GM19023 (cell line): ENCODE measurements around the gene TGFB1.
"Not testable (repeated sequence)": the region's sequence is repeated elsewhere in the genome, so short reads cannot be mapped to it uniquely, and the experiment has no call there.

Source experiments
- ATAC-seq: cut with Tn5 transposase; IDR thresholded peaks from one replicate; pipeline ENCODE4 v1.9.1; 2021; ENCODE audit warnings: mild to moderate bottlenecking, moderate library complexity; ENCODE audit not compliant: unreplicated experiment

The TGFB1 gene

DNA sequence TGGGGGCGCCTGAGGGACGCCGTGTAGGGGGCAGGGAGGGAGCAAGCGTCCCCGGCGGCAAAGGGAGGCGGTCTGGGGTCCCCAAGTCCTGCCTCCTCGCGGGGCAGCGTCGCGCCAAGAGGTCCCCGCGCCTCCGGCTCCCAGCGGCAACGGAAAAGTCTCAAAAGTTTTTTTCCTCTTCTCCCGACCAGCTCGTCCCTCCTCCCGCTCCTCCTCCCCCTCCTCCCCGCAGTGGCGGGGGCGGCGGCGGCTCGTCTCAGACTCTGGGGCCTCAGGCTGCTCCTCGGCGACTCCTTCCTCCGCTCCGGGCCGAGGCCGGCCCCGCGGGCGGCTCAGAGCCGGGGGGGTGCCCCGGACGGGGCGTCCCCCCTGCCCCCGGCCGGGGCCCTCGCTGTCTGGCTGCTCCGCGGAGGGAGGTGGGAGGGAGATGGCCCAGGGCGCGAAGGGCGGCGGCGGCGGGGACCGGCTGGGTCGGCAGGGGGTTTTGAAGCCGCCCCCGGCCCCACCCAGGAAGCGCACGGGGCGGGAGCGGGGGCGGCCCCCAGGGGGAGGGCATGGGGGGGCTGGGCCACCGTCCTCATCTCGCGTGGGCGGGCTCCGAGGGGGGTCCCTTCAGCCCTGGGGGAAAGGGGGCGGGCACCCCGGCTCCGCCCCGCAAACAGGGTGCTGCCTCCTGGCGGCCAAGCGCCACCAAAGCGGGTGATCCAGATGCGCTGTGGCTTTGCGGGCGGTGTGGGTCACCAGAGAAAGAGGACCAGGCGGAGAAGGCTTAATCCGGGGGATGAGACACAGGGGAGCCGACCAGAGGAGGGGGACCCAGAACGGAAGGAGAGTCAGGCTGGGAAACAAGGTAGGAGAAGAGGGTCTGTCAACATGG, at the start of gene TGFB1:
TSS of gene TGFB1 (minus strand) at position 457 of the 877 bp plus-strand sequence. CDS start 878 bp downstream, outside the sequence.
- peak; percentile 46 for ATAC-seq

DNA sequence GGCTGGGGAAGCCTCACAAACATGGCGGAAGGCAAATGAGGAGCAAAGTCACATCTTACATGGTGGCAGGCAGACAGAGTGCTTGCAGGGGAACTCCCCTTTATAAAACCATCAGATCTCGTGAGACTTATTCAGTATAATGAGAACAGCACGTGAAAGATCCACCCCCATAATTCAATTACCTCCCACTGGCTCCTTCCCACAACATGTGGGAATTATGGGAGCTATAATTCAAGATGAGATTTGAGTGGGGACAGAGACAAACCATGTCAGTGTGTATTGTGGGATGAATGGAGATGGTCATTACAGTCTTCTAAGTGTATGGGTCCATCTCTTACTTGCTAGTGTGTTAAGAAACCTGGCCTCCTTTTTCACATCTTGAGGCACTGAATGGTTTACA, 48.3 kb upstream of the TGFB1 start:
- ATAC-seq = no peak

DNA sequence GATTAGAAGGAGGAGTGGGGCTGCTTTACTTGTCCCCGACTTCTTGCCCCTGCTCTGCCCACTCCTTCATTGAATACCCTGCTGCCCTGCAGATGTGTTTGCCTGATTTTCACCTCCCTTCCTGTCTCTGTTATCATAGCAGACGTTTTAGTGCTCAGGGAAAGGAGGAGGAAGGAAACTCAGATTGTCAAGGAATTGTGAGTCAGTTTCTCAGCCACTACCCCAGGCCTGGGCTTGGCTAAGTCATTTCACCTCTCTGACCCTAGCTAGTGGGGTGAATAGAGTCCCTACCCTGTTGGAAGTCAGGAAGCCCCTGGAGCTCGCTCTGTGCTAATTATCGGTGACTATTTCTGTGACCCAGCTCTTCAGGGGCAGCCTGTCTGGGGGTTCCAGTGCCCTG, 47.8 kb upstream of the TGFB1 start:
- no peak for ATAC-seq

DNA sequence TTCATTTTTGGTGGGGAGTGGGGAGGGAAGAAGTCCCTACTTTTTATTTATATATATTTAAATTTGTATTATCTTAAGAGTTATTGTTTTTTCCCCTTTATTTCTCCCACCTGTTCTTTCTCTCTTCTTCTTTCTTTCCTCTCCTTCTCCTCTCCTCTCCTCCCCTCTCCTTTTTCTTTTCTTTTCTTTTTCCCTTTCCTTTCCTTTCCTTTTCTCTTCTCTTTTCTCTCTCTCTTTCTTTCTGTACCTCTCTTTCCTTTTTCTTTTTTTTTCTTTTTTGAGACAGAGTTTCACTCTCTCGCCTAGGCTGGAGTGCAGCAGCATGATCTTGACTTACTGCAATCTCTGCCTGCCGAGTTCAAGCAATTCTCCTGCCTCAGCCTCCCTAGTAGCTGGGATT, 45.8 kb upstream of the TGFB1 start:
- ATAC-seq = no peak

DNA sequence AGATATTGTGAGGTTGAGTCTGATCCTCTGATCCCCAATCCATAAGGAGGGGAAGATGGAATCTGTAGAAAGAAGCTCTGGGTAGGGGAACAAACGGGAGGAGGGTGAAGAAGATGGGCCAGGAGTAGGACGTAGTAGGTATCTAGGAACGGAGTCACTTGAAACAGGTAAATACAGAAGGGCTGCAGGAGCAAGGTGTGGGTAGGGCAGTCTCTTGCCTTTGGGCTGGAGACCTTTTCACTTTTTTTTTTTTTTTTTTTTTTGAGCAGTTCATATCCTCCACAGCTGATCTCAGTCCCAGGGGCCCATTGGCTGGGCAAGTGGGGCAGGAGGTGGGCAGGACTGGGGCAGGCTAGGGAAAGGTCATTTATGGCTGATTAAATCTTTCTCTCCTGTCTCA, 45.4 kb upstream of the TGFB1 start:
- no peak for ATAC-seq

DNA sequence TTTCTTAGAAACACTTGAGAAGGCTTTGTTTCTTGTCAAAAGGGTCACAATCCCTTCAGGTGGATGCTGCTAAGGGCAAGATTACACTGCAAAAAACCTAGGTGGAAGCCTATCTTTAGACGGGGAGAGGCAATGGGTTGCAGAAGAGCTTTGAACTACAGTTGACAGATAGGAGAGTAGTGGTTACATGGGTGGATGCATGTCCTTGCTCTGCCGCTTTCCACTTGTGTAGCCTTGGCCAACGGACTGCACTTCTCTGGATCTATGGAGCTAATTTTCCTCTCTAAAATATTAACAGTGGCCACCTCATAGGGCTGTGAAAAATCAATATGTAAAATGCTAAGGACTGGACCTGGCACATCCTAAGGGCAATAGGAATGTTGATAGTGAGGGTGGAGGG, 44.9 kb upstream of the TGFB1 start:
- no peak for ATAC-seq

DNA sequence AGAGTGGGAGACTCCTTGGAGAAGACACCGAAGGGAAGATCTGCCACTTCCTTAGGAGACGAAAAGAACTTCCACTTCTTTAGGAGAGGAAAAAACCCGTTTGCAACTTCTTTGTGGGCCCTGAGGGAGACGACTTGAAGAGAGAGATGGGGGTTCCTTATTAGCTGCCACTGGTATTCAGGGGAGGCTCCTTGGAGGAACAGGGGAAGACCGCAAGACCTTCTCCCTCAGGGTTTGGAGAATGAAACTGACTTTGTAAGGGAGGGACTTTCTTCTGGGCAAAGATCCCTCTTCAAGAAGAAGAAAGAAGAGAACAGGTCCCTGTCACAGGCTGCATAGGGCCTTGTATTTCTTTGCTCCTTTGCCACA, 44.3 kb upstream of the TGFB1 start:
- ATAC-seq = no peak

DNA sequence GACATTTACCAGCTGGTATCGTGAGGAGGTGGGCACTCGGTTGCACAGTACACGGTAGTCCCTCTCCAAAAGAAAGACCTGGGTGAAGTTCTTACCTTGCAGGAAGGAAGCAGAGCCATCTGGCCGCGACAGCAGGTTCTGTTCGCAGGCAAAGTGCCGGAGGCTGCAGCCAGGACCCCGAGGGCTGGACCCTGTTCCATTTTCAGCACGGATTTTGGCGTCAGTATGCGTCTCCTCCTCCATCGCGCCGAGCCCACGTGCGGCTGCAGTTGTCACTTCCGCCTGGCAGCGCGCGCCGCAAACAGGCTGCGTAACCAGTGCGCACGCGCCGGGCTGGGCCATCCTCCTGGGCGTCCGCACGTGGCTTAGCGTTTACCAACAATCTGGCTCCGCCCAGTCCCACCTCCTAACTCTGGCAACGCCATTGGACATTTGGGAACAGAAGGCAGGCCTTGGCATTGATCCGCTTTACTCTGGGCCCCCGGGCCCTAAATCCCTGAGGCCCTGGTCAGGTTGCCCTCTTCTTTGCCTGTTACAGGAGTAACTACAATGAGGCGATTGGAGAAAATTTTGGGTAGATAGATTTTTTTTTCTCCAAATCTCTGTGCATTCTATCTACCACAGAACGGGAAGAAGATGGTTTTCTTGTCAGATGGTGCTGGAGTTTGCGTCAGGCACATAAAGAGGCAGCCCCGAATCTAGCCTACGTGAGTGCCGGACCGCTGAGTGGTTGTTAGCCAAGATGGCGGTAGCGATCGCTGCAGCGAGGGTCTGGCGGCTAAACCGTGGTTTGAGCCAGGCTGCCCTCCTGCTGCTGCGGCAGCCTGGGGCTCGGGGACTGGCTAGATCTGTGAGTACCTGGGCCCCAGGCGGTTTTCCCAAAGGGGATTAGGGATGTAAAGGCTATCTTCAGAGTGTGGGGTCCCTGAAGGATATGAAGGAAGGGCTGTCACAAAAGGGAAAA, 43.6 kb upstream of the TGFB1 start, which contains the start of the genes BCKDHA and EXOSC5:
TSS of gene BCKDHA (plus strand) at position 733 of the 964 bp plus-strand sequence. CDS start at position 743, 10 bp downstream.
TSS of gene EXOSC5 (minus strand) at position 274 of the 964 bp plus-strand sequence. CDS start at position 243, 31 bp downstream.
- peak; percentile 88 for ATAC-seq

DNA sequence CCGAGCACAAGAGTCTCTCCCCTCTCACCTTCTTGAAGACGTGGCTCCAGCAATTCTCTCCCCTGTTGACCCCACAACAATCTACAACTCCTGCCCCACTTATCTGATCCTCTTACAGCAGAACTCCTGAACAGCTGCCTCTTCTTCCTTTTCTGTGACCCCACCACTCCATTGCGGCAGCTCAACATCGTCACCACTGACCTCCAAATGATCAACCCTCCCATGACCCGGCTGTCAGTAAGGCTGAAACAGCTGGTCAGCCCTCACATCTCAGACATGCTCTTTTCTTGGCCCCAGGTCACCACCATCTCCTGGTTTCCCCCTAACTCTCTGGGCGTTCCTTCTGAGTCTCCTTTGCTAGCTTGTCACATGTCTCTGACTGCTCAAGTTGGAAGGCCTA, 41.6 kb upstream of the TGFB1 start:
- ATAC-seq = no peak

DNA sequence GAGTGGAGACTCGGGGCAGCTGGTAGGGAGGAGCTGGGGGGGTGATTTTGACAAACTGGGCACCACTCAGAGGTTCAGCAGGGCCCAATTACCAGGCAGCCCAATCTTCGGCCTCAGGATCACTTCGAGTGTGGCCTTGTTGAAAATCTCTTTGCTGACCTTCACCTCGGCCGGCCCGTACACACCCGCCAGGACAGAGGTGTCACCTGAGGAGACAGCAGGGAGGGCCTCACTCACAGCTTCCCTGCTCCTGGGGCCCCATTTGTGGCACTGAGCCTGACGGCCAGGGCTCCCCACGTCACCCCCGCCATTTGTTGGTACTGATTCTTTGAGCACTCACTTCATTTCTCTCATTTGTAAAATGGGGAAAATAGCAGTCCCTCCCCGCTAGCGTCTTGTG, 39.1 kb upstream of the TGFB1 start:
- no peak for ATAC-seq

DNA sequence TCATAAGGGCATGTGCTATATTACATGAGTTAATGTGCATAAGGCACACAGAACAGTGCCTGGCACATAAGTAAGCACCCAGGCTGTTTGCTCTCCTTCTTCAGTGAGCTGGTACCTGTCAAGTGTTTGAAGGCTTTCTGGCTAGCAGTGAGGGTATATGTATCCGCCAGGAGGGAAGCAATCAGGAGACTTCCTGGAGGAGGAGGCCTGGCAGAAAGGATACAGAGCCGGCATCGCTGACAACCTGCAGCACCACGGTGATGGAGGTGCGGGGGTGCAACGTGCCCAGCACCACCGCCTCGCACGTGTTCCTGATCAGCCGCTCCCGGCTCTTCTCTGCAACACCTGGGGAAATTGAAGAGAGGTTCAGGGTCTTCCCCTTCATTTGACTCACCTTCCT, 37.9 kb upstream of the TGFB1 start:
- no peak for ATAC-seq

DNA sequence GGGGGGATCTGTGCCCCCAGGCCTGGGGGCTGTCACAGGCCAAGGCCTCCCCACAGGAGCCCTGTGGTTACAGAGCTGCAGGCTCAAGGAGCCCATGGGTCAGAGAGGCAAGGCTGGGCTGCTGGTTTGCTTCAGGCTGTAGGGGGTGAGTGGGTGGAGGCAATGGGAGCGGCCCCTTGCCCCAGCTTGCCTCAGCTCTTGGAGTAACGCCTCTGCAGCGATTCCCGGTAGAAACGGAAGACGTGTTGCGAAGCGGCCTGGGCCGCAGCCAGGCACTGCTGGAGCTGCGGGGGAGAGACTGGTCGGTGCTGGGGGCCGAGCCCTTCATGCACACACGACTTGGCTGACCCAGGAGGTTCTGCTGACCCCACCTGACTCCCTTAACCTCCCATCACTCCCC, 32.7 kb upstream of the TGFB1 start:
- no peak for ATAC-seq

DNA sequence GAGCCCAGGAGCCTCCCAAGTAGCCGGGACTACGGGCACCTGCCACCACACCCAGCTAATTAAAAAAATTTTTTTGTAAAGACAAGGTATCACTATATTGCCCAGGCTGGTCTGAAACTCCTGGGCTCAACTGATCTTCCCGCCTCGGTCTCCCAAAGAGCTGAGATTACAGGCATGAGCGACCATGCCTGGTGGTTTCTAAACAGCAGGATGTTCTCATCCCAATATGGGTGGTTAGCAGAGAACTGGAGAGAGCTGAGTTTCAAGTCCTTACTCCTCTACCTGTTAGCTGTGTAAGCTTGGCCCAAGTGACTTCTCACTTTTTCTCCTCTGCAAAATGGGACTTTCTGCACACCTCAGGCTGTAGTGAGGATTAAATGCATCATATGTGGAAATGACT, 30.6 kb upstream of the TGFB1 start:
- ATAC-seq = no peak

DNA sequence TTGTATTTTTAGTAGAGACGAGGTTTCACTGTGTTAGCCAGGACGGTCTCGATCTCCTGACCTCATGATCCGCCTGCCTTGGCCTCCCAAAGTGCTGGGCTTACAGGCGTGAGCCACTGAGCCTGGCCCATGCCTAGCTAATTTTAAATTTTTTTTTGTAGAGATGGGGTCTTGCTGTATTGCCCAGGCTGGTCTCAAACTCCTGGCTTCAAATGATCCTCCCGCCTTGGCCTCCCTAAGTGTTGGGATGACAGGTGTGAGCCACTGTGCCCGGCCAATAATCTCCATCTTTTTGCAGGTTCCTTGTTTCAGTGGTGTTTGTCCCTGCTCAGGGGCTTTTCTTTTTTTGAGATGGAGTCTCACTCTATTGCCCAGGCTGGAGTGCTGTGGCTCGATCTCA, 27.8 kb upstream of the TGFB1 start:
- not testable (repeated sequence) for ATAC-seq

DNA sequence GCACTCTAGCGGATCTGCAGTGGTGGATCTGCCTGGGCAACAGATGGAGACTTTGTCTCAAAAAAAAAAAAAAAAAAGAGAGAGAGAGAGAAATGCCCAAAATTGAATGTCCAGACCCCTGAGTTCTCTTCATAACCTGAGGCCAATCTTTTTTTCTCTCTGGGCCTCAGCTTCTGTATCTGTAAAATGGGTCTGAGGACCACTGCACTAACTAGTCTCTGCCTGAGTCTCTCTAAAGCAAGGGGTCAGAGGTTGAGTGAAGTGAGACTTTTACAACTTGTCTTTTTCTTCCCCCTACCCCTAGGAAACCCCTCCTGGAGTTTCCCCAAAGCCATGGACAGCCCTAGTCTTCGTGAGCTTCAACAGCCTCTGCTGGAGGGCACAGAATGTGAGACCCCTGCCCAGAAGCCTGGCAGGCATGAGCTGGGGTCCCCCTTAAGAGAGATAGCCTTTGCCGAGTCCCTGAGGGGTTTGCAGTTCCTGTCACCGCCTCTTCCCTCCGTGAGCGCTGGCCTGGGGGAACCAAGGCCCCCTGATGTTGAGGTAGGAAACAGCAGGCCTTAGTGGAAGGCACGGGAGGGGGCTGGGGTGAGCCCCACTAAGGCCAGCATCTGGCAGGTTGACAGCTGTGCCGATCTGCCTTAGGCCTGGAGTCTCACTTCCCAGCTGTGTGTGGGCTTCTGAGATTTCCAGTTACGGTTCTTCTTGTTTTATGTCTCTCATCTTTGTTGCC, 24.4 kb upstream of the TGFB1 start:
- ATAC-seq = no peak

DNA sequence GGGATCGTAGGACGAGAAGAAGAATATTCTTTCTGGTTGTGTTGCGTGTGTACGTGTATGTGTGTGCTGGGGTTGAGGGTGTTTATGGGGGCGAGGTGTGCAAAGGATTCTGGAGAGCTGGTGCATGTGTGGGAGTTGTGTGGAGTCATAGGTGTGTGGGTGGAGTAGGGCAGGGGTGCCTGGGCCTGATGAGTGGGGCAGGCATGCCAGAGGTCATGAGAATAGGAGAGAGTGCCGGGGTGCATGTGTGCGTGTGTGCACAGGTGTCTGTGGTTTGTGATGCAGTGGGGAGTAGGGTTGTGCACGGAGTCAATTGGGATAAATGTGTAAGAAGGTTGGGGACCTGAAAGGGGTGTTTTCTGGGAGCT, 23.3 kb upstream of the TGFB1 start:
- no peak for ATAC-seq

DNA sequence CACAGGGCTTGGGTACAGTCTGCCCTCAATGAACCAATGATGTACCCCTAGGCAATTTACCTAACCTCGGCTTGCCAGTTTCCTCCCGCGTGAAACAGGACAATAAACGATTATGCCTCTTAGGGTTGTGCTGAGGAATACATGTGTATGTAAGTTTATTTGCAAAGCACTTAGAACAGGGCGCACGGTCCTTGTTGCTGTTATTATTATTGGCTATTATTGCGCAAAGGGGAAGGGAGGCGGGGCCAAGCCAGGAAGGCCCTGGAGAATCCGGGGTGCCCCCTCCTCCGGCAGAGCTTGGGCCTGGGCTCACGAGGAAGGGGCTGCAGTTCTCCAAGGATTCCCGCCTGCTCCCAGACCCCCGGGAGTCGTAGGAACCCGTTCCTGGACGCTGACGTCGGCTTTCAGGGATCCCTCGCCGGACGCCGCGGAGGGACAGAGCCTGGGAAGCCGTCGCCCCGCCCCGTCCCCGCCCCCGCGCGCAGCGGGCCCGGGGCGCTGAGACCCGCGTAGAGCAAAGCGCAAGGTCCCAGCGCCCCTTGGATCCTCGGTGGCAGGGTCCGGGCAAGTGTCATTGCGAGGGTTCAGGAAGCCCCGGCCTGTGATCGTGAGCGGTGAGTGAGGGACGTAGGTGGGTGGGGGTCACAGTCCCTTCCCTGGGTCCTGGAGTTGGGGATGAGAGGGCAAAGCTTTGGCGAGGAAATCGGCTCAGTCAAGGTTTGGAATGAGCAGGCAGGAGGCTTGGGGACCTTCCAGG, 22.7 kb upstream of the TGFB1 start, which contains the start of gene TMEM91:
TSS of gene TMEM91 (plus strand) at position 293 of the 757 bp plus-strand sequence. CDS start 1,777 bp downstream, outside the sequence.
- no peak for ATAC-seq

DNA sequence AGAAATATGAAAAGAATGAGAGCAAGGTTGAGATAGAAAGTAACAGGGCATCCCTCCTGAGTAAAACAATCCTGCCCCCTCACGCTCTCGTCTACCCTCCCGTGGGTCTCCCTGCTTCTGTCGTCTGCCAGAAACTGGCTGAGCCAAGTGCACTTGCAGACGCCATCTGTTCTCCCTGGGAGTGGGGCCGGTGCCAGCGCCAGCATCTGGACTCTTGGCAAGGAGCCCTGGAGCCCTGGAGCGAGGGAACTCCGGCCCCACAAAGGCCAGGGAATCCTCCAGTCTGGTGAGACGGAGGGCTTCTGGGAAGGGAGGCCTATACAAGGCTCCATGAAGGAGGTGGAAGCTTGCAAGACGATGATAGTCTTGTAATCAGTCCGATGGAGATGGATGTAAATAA, 20.3 kb upstream of the TGFB1 start:
- ATAC-seq = no peak

DNA sequence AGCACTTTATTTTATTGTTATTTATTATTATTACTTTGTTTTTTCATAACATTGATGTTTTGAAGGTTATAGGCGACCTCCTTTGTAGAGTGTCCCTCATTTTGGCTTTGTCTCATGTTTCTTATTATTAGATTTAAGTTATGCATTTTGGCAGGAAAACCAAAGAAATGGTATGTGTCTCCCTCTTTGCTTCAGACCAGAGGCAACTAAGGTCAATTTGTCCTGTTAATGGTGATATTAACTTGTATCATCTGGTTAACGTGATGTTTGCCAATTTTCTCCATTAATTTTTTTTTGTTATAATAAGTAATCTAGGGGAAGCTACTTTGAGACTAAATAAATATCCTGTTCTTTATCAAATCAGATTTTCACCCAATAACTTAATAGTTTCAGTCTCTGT, 18.8 kb upstream of the TGFB1 start:
- no peak for ATAC-seq

DNA sequence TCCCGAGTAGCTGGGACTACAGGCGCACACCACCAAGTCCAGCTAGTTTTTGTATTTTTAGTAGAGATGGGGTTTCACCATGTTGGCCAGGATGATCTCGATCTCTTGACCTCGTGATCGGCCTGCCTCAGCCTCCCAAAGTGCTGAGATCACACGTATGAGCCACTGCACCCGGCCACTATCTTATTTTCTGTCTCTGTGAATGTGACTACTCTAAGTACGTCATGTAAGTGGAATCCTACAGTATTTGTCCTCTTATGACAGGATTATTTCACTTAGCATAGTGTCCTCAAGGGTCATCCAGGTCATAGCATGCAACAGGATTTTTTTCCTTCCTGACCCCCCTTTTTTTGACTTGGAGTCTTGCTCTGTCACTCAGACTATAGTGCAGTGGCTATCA, 17.8 kb upstream of the TGFB1 start:
- ATAC-seq = no peak
